ENCODE results near the gene CDC42SE2. TPM values are rescaled to one million over a fixed set of nuclear protein-coding genes. Genes with fewer than 3 reads are reported as not detected.

The CDC42SE2 gene
- total RNA-seq, 1 donor from 2014 or later = 23.6 TPM

- H3K4me3 Mint-ChIP-seq = no peak overlapping the region
- no peak for DNase-seq (ENCODE audit: low spot score in 2 of 2, unreplicated experiment in 2 of 2)
- no peak for TF ChIP-seq CTCF (IDR thresholded peaks at IDR 0.05; ENCODE audit: unreplicated experiment)
- H3K9me3 Mint-ChIP-seq = no peaks in the 10 kb centered on the region
- H3K27ac Mint-ChIP-seq = no peak overlapping the region
- no peaks in the 10 kb centered on the region for H3K4me1 Mint-ChIP-seq
- no peaks in the 10 kb centered on the region for H3K27me3 Mint-ChIP-seq (ENCODE audit: low read depth)
- H3K36me3 Mint-ChIP-seq = peaks cover 12% of the 10 kb centered on the region
Observed at GRCh38 chr5:131387255-131387654, 123.4 kb downstream of the CDC42SE2 start.

- Mint-ChIP-seq H3K9me3 (no peaks in the 10 kb centered on the region), H3K27me3 (ENCODE audit: low read depth) (no peaks in the 10 kb centered on the region), H3K4me1 (no peaks in the 10 kb centered on the region), H3K27ac (no peak overlapping the region), H3K36me3 (peaks cover 28% of the 10 kb centered on the region), H3K4me3 (no peak overlapping the region)
- DNase-seq (ENCODE audit: low spot score in 2 of 2, unreplicated experiment in 2 of 2) = no peak
- no peak for TF ChIP-seq CTCF (IDR thresholded peaks at IDR 0.05; ENCODE audit: unreplicated experiment)
Observed at GRCh38 chr5:131389096-131389868, 125.4 kb downstream of the CDC42SE2 start.

GRCh38 chr5:131389869-131390265 is 126.0 kb downstream of the CDC42SE2 start:
- no peaks in the 10 kb centered on the region for H3K4me1 Mint-ChIP-seq
- H3K27ac Mint-ChIP-seq = no peak overlapping the region
- TF ChIP-seq CTCF (IDR thresholded peaks at IDR 0.05; ENCODE audit: unreplicated experiment) = no peak
- H3K9me3 Mint-ChIP-seq = no peaks in the 10 kb centered on the region
- H3K36me3 Mint-ChIP-seq = peaks cover 28% of the 10 kb centered on the region
- no peaks in the 10 kb centered on the region for H3K27me3 Mint-ChIP-seq (ENCODE audit: low read depth)
- no peak overlapping the region for H3K4me3 Mint-ChIP-seq
- DNase-seq (ENCODE audit: low spot score in 2 of 2, unreplicated experiment in 2 of 2) = no peak

GRCh38 chr5:131392466-131393095 is 128.7 kb downstream of the CDC42SE2 start:
- Mint-ChIP-seq H3K36me3 (peaks cover 35% of the 10 kb centered on the region), H3K27ac (no peak overlapping the region), H3K27me3 (ENCODE audit: low read depth) (no peaks in the 10 kb centered on the region), H3K9me3 (no peaks in the 10 kb centered on the region), H3K4me3 (no peak overlapping the region), H3K4me1 (no peaks in the 10 kb centered on the region)
- no peak for DNase-seq (ENCODE audit: low spot score in 2 of 2, unreplicated experiment in 2 of 2)
- no peak for TF ChIP-seq CTCF (IDR thresholded peaks at IDR 0.05; ENCODE audit: unreplicated experiment)

- DNase-seq (ENCODE audit: low spot score in 2 of 2, unreplicated experiment in 2 of 2) = no peak
- no peak overlapping the region for H3K4me3 Mint-ChIP-seq
- no peaks in the 10 kb centered on the region for H3K9me3 Mint-ChIP-seq
- no peak for TF ChIP-seq CTCF (IDR thresholded peaks at IDR 0.05; ENCODE audit: unreplicated experiment)
- peaks cover 40% of the 10 kb centered on the region for H3K36me3 Mint-ChIP-seq
- no peaks in the 10 kb centered on the region for H3K27me3 Mint-ChIP-seq (ENCODE audit: low read depth)
- H3K27ac Mint-ChIP-seq = no peak overlapping the region
- H3K4me1 Mint-ChIP-seq = no peaks in the 10 kb centered on the region
Observed at GRCh38 chr5:131393498-131393968, 129.7 kb downstream of the CDC42SE2 start.
